ENCODE data around the gene AIDA. TPM values are rescaled to one million over a fixed set of nuclear protein-coding genes. Genes with fewer than 3 reads are reported as not detected.

Gene AIDA
- total and polyA plus RNA-seq, 2 experiments from 2014 or later = 51.1 to 103 TPM

DNA sequence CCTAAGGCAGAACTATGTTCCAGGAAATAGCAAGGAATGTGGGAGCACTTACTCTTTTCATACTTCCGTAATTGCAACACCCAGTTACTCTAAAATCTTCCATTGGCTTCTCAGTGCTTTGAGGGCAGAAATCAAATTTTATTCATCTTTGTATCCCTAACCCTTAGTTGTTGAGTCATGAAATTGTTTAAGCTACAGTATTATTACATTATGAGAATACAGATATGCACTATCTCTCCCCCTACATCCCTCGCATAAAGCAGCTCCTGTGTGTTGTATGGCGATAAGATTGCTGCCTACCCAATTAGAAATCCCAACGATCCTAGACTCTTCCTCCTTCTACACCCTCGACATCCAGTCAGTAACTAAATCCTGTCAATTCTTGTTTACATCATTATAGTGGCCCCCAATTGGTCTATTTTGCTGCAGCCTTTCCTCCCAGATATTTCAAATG lies 2.6 kb downstream of the AIDA start:
- no peaks in the 10 kb centered on the region for H3K27me3 ChIP-seq (ENCODE audit: insufficient read depth)
- DNase-seq (ENCODE audit: low spot score) = no peak
- TF ChIP-seq JUNB (IDR thresholded peaks at IDR 0.05; ENCODE audit: unreplicated experiment) = no peak
- no peak for TF ChIP-seq ZNF331 (CRISPR knock-in tag; IDR thresholded peaks at IDR 0.05; ENCODE audit: low read depth)
- TF ChIP-seq NANOG (IDR thresholded peaks at IDR 0.05; ENCODE audit: borderline replicate concordance) = no peak
- no peak for TF ChIP-seq CREB1 (CRISPR knock-in tag; IDR thresholded peaks at IDR 0.05; ENCODE audit: low read depth)
- Mint-ChIP-seq H3K9me3 (no peaks in the 10 kb centered on the region), H3K4me1 (peaks cover 18% of the 10 kb centered on the region), H3K4me3 (peak overlapping the region; percentile 93), H3K27ac (no peak overlapping the region), H3K36me3 (ENCODE audit: low read depth) (peaks cover 29% of the 10 kb centered on the region), H3K27me3 (ENCODE audit: insufficient read depth, low read depth, poor library complexity) (peaks cover 19% of the 10 kb centered on the region)
- peak overlapping the region; percentile 94 for H3K4me2 ChIP-seq
- H3K27ac ChIP-seq (ENCODE audit: low read depth) = no peak overlapping the region
- no peaks in the 10 kb centered on the region for H3K9me2 ChIP-seq (ENCODE audit: insufficient read depth)
- H3K36me3 ChIP-seq (ENCODE audit: insufficient read depth) = no peaks in the 10 kb centered on the region
- 0 out of 2 replicates have a peak, but pooled peaks cover 8% of the 10 kb centered on the region for H3F3A ChIP-seq (replicated peaks; ENCODE audit: low read depth)
- H2AFZ ChIP-seq = no peak overlapping the region
- peaks cover 10% of the 10 kb centered on the region for H3K4me1 ChIP-seq (ENCODE audit: insufficient read depth)
- H3K79me2 ChIP-seq (replicated peaks; ENCODE audit: insufficient read depth) = peaks cover 81% of the 10 kb centered on the region
- no peak overlapping the region for H3K4me3 ChIP-seq
- peaks cover 5% of the 10 kb centered on the region; the same call in 1 of the 2 replicates for H4K20me1 ChIP-seq (replicated peaks; ENCODE audit: insufficient read depth)
- ATAC-seq = no peak

DNA sequence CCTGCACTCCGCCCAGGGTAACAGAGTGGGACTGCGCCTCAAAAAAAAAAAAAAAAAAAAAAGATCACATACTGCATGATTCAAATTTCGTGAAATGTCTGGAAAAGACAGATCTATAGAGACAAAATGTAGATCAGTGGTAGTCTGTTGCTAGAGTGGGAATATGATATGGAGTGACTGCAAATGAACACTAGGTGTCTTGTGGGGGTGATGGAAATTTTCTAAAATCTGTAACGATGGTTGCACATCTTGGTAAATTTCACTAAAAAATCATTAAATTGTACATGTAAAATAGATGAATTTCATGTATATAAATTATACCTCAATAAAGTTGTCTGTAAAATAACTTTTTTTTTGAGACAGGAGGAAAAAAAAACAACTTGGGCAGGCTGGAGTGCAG lies 5.5 kb downstream of the AIDA start:
- Histone ChIP-seq H3K79me2 (replicated peaks; ENCODE audit: insufficient read depth) (peaks cover 89% of the 10 kb centered on the region), H3K36me3 (ENCODE audit: insufficient read depth) (peaks cover 4% of the 10 kb centered on the region; the same call in 1 of the 2 replicates), H3K4me2 (no peak overlapping the region), H3F3A (replicated peaks; ENCODE audit: low read depth) (0 out of 2 replicates have a peak, but pooled peaks cover 5% of the 10 kb centered on the region), H4K20me1 (replicated peaks; ENCODE audit: insufficient read depth) (peaks cover 10% of the 10 kb centered on the region; the same call in 1 of the 2 replicates), H3K27me3 (ENCODE audit: insufficient read depth) (no peaks in the 10 kb centered on the region), H3K27ac (ENCODE audit: low read depth) (no peak overlapping the region), H2AFZ (no peak overlapping the region), H3K4me1 (ENCODE audit: insufficient read depth) (peaks cover 7% of the 10 kb centered on the region), H3K4me3 (no peak overlapping the region), H3K9me2 (ENCODE audit: insufficient read depth) (no peaks in the 10 kb centered on the region)
- no peak for TF ChIP-seq NANOG (IDR thresholded peaks at IDR 0.05; ENCODE audit: borderline replicate concordance)
- TF ChIP-seq, protein P1, sequence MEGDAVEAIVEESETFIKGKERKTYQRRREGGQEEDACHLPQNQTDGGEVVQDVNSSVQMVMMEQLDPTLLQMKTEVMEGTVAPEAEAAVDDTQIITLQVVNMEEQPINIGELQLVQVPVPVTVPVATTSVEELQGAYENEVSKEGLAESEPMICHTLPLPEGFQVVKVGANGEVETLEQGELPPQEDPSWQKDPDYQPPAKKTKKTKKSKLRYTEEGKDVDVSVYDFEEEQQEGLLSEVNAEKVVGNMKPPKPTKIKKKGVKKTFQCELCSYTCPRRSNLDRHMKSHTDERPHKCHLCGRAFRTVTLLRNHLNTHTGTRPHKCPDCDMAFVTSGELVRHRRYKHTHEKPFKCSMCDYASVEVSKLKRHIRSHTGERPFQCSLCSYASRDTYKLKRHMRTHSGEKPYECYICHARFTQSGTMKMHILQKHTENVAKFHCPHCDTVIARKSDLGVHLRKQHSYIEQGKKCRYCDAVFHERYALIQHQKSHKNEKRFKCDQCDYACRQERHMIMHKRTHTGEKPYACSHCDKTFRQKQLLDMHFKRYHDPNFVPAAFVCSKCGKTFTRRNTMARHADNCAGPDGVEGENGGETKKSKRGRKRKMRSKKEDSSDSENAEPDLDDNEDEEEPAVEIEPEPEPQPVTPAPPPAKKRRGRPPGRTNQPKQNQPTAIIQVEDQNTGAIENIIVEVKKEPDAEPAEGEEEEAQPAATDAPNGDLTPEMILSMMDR (conservative IDR thresholded peaks at IDR 0.05; ENCODE audit: low read depth in 2 of 2) = peak in 1 of 2 experiments; percentile 13; a peak in 1 of 4 replicates
- Mint-ChIP-seq H3K27me3 (ENCODE audit: insufficient read depth, low read depth, poor library complexity) (peaks cover 8% of the 10 kb centered on the region), H3K4me3 (no peak overlapping the region), H3K27ac (no peak overlapping the region), H3K4me1 (peaks cover 15% of the 10 kb centered on the region), H3K36me3 (ENCODE audit: low read depth) (peaks cover 47% of the 10 kb centered on the region), H3K9me3 (peaks cover 5% of the 10 kb centered on the region; the same call in 2 of the 3 replicates)
- ATAC-seq = no peak
- DNase-seq (ENCODE audit: low spot score) = no peak

DNA sequence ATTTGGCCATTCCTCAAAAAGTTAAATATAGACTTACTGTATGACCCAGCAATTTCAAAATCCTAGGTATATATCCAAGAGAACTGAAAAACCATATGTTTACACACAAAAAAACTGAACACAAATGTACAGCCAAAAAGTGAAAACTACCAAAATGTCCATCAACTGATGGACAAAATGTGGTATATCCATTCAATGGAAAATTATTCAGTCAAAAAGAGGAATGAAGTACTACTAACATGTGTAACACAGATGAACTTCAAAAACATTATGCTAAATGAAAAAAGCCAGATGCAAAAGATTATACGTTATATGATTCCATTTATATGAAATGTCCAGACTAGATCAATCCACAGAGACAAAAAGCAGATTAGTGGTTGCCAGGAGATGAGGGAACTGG lies 8.0 kb downstream of the AIDA start:
- peaks cover 68% of the 10 kb centered on the region for H3K36me3 Mint-ChIP-seq (ENCODE audit: low read depth)
- H3K79me2 ChIP-seq (replicated peaks; ENCODE audit: insufficient read depth) = peaks cover 70% of the 10 kb centered on the region
- TF ChIP-seq, protein P2, sequence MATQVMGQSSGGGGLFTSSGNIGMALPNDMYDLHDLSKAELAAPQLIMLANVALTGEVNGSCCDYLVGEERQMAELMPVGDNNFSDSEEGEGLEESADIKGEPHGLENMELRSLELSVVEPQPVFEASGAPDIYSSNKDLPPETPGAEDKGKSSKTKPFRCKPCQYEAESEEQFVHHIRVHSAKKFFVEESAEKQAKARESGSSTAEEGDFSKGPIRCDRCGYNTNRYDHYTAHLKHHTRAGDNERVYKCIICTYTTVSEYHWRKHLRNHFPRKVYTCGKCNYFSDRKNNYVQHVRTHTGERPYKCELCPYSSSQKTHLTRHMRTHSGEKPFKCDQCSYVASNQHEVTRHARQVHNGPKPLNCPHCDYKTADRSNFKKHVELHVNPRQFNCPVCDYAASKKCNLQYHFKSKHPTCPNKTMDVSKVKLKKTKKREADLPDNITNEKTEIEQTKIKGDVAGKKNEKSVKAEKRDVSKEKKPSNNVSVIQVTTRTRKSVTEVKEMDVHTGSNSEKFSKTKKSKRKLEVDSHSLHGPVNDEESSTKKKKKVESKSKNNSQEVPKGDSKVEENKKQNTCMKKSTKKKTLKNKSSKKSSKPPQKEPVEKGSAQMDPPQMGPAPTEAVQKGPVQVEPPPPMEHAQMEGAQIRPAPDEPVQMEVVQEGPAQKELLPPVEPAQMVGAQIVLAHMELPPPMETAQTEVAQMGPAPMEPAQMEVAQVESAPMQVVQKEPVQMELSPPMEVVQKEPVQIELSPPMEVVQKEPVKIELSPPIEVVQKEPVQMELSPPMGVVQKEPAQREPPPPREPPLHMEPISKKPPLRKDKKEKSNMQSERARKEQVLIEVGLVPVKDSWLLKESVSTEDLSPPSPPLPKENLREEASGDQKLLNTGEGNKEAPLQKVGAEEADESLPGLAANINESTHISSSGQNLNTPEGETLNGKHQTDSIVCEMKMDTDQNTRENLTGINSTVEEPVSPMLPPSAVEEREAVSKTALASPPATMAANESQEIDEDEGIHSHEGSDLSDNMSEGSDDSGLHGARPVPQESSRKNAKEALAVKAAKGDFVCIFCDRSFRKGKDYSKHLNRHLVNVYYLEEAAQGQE (IDR thresholded peaks at IDR 0.05; ENCODE audit: unreplicated experiment) = no peak
- TF ChIP-seq POLR2AphosphoS5 (IDR thresholded peaks at IDR 0.05; ENCODE audit: low read depth) (no peak), ZNF114 (CRISPR knock-in tag; IDR thresholded peaks at IDR 0.05) (no peak), JUNB (IDR thresholded peaks at IDR 0.05; ENCODE audit: unreplicated experiment) (no peak)
- TF ChIP-seq, protein P3, sequence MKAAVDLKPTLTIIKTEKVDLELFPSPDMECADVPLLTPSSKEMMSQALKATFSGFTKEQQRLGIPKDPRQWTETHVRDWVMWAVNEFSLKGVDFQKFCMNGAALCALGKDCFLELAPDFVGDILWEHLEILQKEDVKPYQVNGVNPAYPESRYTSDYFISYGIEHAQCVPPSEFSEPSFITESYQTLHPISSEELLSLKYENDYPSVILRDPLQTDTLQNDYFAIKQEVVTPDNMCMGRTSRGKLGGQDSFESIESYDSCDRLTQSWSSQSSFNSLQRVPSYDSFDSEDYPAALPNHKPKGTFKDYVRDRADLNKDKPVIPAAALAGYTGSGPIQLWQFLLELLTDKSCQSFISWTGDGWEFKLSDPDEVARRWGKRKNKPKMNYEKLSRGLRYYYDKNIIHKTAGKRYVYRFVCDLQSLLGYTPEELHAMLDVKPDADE (IDR thresholded peaks at IDR 0.05) = no peak

More for the DNA sequence above, 8.0 kb downstream of the AIDA start:
- Histone ChIP-seq H3K4me3 (no peak overlapping the region), H3K4me1 (ENCODE audit: insufficient read depth) (no peaks in the 10 kb centered on the region), H4K20me1 (replicated peaks; ENCODE audit: insufficient read depth) (peaks cover 10% of the 10 kb centered on the region; the same call in 1 of the 2 replicates), H3K4me2 (no peak overlapping the region), H3K9me2 (ENCODE audit: insufficient read depth) (no peaks in the 10 kb centered on the region), H3K27ac (ENCODE audit: low read depth) (no peak overlapping the region), H2AFZ (no peak overlapping the region), H3K27me3 (ENCODE audit: insufficient read depth) (no peaks in the 10 kb centered on the region), H3F3A (replicated peaks; ENCODE audit: low read depth) (no peaks in the 10 kb centered on the region), H3K36me3 (ENCODE audit: insufficient read depth) (peaks cover 4% of the 10 kb centered on the region; the same call in 1 of the 2 replicates)
- Mint-ChIP-seq H3K4me3 (no peak overlapping the region), H3K27me3 (ENCODE audit: insufficient read depth, low read depth, poor library complexity) (peaks cover 2% of the 10 kb centered on the region), H3K4me1 (no peaks in the 10 kb centered on the region), H3K9me3 (peaks cover 9% of the 10 kb centered on the region; the same call in 2 of the 3 replicates), H3K27ac (no peak overlapping the region)
- ATAC-seq (no peak), DNase-seq (ENCODE audit: low spot score) (no peak)

All from GM23338 (cell line).